ENCODE measurements around the gene ST3GAL5.

DNA sequence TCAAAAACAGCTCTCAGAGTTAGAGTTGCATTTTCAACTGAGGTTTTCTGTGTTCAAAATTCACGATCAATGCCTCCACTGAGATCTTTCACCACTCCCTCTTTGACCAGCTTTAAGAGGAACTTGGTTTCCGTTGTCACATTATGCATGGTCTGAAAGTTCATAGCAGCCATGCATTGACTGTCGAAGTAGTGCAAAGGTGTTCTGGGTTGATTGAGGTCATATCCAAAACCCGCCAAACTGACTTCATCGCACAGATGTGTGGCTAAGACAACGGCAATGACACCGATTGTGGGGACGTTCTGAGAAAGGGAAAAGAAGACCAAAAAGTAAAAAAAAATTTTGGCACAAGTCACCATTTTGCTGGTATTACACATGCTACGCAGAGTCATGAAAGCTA, 48.7 kb downstream of the ST3GAL5 start:
- TF ChIP-seq SUZ12 (IDR thresholded peaks at IDR 0.05; ENCODE audit: extremely low read depth, insufficient read depth, insufficient read length): no peak
- no peak for TF ChIP-seq YY1 (IDR thresholded peaks at IDR 0.05; ENCODE audit: insufficient read depth, insufficient read length)
